Esophagus muscularis mucosa (tissue), 4 donors: ENCODE results near the gene AGFG2. TPM values are rescaled to one million over a fixed set of nuclear protein-coding genes. Genes with fewer than 3 reads are reported as not detected.

Source experiments
- DNase-seq: peaks from one replicate; pipeline ENCODE4 v3.0.0-alpha.2; 2017; ENCODE audit errors: extremely low spot score
- H3K27ac ChIP-seq, 4 donors: fragments of 200-600 bp; sonication (generic); replicated peaks in 1 of 4; 1 replicate in 3 of 4; 2 replicates in 1 of 4; pipeline ENCODE4 v1.5.1; 2016 to 2019; ENCODE audit warnings: mild to moderate bottlenecking in 1 of 4
- H3K27me3 ChIP-seq, 4 donors: fragments of 200-600 bp; sonication (generic); one replicate each; pipeline versions ENCODE4 v1.5.1 to v1.6.0; 2016 to 2019
- H3K36me3 ChIP-seq, 4 donors: fragments of 200-600 bp; sonication (generic); one replicate each; pipeline ENCODE4 v1.5.1; 2016 to 2019
- H3K4me1 ChIP-seq, 4 donors: fragments of 200-600 bp; sonication (generic); one replicate each; pipeline ENCODE4 v1.5.1; 2016 to 2019
- H3K4me3 ChIP-seq, 4 donors: fragments of 200-600 bp; sonication (generic); 1 replicate in 2 of 4; 2 replicates in 2 of 4; pipeline ENCODE4 v1.5.1; 2016 to 2019; ENCODE audit warnings: mild to moderate bottlenecking in 4 of 4, moderate library complexity in 1 of 4
- H3K9me3 ChIP-seq, 4 donors: fragments of 200-600 bp; sonication (generic); 1 replicate in 3 of 4; 2 replicates in 1 of 4; pipeline ENCODE4 v1.5.1; 2016 to 2019
- EP300 ChIP-seq: sonication (generic); formaldehyde crosslinking; IDR thresholded peaks from one replicate; pipeline ENCODE4 v1.6.1; 2017; ENCODE audit warnings: antibody characterized with exemption
- POLR2A ChIP-seq: fragments of 450-650 bp; IDR thresholded peaks from one replicate; pipeline ENCODE4 v1.6.1; 2017; ENCODE audit warnings: antibody characterized with exemption, moderate library complexity, mild to moderate bottlenecking, low read depth
- POLR2AphosphoS5 ChIP-seq, 2 donors: sonication (generic); formaldehyde crosslinking; IDR thresholded peaks; one replicate each; pipeline ENCODE4 v1.6.1; 2017; ENCODE audit warnings: antibody characterized with exemption in 2 of 2
- WGBS: methylation state at CpG from one replicate; pipeline ENCODE4 v1.1.5; 2018; 5-methylcytosine and 5-hydroxymethylcytosine counted together
- intact Hi-C: fragments of 100-400 bp; cut with DNase I; formaldehyde crosslinking; loops from one replicate; pipeline ENCODE4 v1.15.1; 2023
- total RNA-seq, 4 donors: library from RNA; depleted of rRNA; stranded (reverse); fragments of >200 nt; gene quantifications; one replicate each; pipeline versions ENCODE4 v1.1.0 to v1.2.1, GENCODE V29; 2016
- TF ChIP-seq, protein P1 (sequence below), 3 experiments: fragments of 200-600 bp in 2 of 3; fragments of 450-650 bp in 1 of 3; sonication (generic) in 2 of 3; IDR thresholded peaks; one replicate each; pipeline ENCODE4 v1.5.1; 2017 to 2019; ENCODE audit warnings: antibody characterized with exemption in 3 of 3, mild to moderate bottlenecking in 2 of 3, moderate library complexity in 1 of 3

AGFG2 gene
- total RNA-seq, 4 donors from 2014 or later, result 31.6 to 79.6 (median 35.1) TPM

DNA sequence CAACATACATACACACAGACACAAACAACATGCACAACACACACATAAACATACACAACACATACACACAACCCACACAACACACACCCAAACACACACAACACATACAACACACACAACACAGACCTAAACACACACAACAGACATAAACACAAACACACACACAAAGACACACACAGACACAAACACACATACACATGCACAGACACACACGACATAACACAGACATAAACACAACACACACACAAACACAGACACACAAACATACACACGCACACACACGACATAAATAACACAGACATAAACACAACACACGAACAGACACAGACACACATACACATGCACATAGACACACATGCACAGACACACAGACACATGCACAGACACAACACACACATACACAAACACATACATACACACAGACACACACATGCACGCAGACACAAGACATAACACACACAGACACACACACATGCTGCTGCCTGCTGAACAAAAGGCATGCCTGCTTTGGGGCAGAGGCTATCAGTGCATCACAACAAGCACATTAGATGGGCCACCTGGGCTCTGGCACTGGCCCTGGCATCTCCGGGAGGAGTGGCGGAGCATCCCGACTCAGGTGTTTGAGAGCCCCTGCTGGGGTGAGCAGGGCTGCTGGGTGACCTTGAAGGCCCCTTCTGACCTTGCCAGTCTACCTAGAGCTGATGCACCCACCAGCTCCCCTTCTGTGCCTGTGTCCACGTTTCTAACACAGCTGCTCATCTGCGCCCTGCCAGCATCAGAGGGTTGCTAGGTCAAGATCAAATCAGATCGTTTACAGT is 41.7 kb downstream of the AGFG2 start:
- Histone ChIP-seq H3K27ac (no peak overlapping the region), H3K27me3 (peaks cover 0 to 13% (median 0%) of the 10 kb centered on the region in 4 donors), H3K9me3 (no peaks in the 10 kb centered on the region), H3K4me3 (no peak overlapping the region), H3K36me3 (peaks cover 57 to 72% (median 70%) of the 10 kb centered on the region in 4 donors), H3K4me1 (peaks cover 30 to 44% (median 38%) of the 10 kb centered on the region in 4 donors)
- intact Hi-C loops, result no loop called here
- TF ChIP-seq EP300, result no peak
- DNase-seq, result no peak
- WGBS, result 82% methylated on average over 11 of the region's 11 CpGs

DNA sequence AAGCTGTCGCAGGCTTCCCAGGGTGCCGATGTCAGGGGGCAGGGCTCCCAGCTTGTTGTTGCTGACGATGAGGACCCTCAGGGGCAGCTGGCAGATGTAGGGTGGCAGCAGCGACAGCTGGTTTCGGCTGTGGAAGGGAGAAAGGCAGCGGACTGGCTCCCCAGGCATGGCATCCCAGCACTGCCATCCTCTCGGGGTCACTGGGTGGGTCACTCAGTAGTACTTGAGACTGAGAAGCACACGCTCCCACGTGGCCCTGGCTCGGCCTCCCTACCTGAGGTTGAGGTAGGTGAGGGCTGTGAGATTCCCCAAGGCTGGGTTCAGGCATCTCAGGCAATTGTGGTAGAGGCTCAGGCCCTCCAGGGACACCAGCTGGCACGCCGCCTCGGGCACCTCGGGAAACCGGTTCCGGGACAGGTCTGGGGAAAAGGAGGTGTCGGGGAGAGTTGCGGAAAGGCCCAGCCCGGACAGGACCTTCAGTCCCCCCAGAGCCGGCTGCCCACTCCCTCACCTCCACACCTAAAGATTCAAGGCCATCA is 43.1 kb downstream of the AGFG2 start:
- no peak overlapping the region for H3K4me3 ChIP-seq
- intact Hi-C loops, result no loop called here
- no peaks in the 10 kb centered on the region for H3K9me3 ChIP-seq
- peaks cover 0 to 5% (median 0%) of the 10 kb centered on the region in 4 donors for H3K27me3 ChIP-seq
- H3K36me3 ChIP-seq, result peaks cover 43 to 58% (median 56%) of the 10 kb centered on the region in 4 donors
- 79% methylated on average over 8 of the region's 20 CpGs for WGBS
- H3K27ac ChIP-seq, result peak overlapping the region in 2 of 4 donors; percentile 89 to 95
- H3K4me1 ChIP-seq, result peaks cover 34 to 49% (median 42%) of the 10 kb centered on the region in 4 donors
- TF ChIP-seq, protein P1, sequence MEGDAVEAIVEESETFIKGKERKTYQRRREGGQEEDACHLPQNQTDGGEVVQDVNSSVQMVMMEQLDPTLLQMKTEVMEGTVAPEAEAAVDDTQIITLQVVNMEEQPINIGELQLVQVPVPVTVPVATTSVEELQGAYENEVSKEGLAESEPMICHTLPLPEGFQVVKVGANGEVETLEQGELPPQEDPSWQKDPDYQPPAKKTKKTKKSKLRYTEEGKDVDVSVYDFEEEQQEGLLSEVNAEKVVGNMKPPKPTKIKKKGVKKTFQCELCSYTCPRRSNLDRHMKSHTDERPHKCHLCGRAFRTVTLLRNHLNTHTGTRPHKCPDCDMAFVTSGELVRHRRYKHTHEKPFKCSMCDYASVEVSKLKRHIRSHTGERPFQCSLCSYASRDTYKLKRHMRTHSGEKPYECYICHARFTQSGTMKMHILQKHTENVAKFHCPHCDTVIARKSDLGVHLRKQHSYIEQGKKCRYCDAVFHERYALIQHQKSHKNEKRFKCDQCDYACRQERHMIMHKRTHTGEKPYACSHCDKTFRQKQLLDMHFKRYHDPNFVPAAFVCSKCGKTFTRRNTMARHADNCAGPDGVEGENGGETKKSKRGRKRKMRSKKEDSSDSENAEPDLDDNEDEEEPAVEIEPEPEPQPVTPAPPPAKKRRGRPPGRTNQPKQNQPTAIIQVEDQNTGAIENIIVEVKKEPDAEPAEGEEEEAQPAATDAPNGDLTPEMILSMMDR (IDR thresholded peaks at IDR 0.05), result no peak
- TF ChIP-seq POLR2A, result no peak
- no peak for TF ChIP-seq EP300
- TF ChIP-seq POLR2AphosphoS5 (IDR thresholded peaks at IDR 0.05), result no peak
- DNase-seq, result no peak

DNA sequence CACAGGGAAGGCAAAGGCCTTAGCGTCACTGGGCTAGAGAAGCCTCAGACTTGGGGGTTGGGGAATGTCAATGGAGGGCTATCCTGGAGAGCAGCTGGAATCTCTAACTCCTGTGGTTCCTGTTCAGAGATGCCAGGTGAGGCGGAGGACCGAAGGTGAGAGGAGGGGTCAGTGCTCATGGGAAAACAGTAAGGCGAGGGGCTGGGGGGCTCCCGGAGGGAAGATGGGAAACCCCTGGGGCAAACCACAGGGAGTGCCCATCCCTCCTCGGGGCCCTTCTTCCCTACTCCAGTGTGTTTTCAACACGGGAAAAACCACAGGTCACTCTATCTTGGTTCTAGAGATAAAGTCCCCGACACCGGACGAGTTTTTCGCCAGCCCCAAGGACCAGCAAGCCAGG is 43.6 kb downstream of the AGFG2 start:
- Histone ChIP-seq H3K4me1 (peaks cover 36 to 54% (median 46%) of the 10 kb centered on the region in 4 donors), H3K27ac (peak overlapping the region; percentile 89 to 96 (median 92)), H3K27me3 (no peaks in the 10 kb centered on the region), H3K4me3 (peak overlapping the region in 3 of 4 donors; percentile 91 to 100 (median 96)), H3K9me3 (no peaks in the 10 kb centered on the region), H3K36me3 (peaks cover 37 to 52% (median 50%) of the 10 kb centered on the region in 4 donors)
- DNase-seq, result no peak
- intact Hi-C loops, result no loop called here
- TF ChIP-seq POLR2A, result no peak
- no peak for TF ChIP-seq POLR2AphosphoS5 (IDR thresholded peaks at IDR 0.05)
- TF ChIP-seq, protein P1 (IDR thresholded peaks at IDR 0.05), result no peak
- TF ChIP-seq EP300, result no peak
- 74% methylated on average over 11 of the region's 11 CpGs for WGBS

DNA sequence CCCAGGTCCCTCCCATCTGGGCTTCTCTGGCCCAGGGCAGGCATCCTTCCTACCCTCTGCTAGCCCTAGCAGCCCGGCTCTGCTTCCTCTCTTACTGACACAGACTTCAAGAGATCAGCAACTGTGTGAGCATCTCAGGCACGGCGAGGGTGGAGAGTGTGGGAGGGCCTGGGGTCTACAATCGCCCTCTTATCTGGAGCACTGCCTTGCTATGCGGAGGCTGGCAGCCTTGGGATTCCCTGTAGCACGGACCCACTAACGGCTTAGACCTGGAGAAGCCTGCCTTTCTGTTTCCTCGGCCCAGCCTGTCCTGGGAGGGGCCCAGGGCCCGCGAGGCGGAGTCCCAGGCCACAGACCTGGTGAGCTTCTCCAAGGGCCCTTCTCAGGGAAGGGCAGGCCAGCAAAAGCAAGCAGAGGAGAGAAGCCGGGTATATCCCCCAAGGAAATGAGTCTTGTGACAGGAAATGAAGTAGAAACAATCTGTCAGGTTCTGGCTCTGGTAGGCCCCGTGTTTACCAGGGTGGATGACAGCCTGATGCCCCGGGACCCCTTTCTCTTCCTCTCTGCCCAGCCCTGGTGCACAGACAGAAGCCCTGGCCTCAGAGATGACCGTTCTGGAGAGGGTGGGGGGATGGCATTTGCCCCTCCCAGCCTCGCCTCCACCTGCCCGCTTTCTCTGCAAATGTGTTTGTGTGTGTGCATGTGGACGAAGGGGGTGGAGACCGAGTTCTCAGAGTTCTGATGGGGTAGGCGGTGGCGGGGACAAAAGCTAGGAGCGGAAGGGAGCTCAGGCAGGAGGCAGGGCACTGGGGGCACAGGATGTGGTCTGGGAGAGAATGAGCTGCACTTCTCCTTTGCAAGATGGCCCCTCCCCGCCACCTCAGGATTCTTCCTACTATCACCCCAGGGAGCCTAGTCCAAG is 44.4 kb downstream of the AGFG2 start:
- intact Hi-C loops, result no loop called here
- peak; percentile 94 for DNase-seq
- peaks cover 31 to 45% (median 43%) of the 10 kb centered on the region in 4 donors for H3K36me3 ChIP-seq
- TF ChIP-seq POLR2AphosphoS5 (IDR thresholded peaks at IDR 0.05) (no peak), POLR2A (no peak), EP300 (no peak)
- TF ChIP-seq, protein P1 (IDR thresholded peaks at IDR 0.05), result no peak
- no peaks in the 10 kb centered on the region for H3K9me3 ChIP-seq
- peaks cover 36 to 55% (median 46%) of the 10 kb centered on the region in 4 donors for H3K4me1 ChIP-seq
- WGBS, result 53% methylated on average over 20 of the region's 23 CpGs
- H3K27me3 ChIP-seq, result no peaks in the 10 kb centered on the region
- peak overlapping the region; percentile 89 to 96 (median 92) for H3K27ac ChIP-seq
- peak overlapping the region; percentile 87 to 100 (median 94) for H3K4me3 ChIP-seq
